GM10266 (cell line): ENCODE results near the gene ARHGAP9.

Experiments used
- DNase-seq: peaks from one replicate; pipeline ENCODE4 v3.0.0; 2012; ENCODE audit errors: extremely low spot score
- CTCF ChIP-seq: IDR thresholded peaks from 2 replicates; pipeline ENCODE4 v1.5.1; 2012; ENCODE audit warnings: mild to moderate bottlenecking, low read depth; ENCODE audit not compliant: control insufficient read depth, insufficient read depth; ENCODE audit errors: missing control alignments

Gene ARHGAP9

GRCh38 chr12:57439762-57440266, 39.9 kb downstream of the ARHGAP9 start:
- no peak for DNase-seq
- no peak for TF ChIP-seq CTCF

- DNase-seq, result no peak
- no peak for TF ChIP-seq CTCF
Measured at GRCh38 chr12:57438400-57438799, 41.3 kb downstream of the ARHGAP9 start.

- no peak for TF ChIP-seq CTCF
- DNase-seq, result no peak
Measured at GRCh38 chr12:57435293-57435692, 44.4 kb downstream of the ARHGAP9 start.

GRCh38 chr12:57434517-57435223, 45.0 kb downstream of the ARHGAP9 start, which contains the start of gene INHBC:
Gene INHBC (plus strand): TSS chr12:57434784. CDS start chr12:57434887, 103 bp downstream.
- no peak for TF ChIP-seq CTCF
- no peak for DNase-seq

- no peak for DNase-seq
- TF ChIP-seq CTCF, result no peak
Measured at GRCh38 chr12:57433370-57433769, 46.3 kb downstream of the ARHGAP9 start.

GRCh38 chr12:57431654-57432188, 47.9 kb downstream of the ARHGAP9 start:
- DNase-seq, result no peak
- TF ChIP-seq CTCF, result no peak

- TF ChIP-seq CTCF, result no peak
Measured at GRCh38 chr12:57430931-57431566, 48.6 kb downstream of the ARHGAP9 start, which contains the start of gene R3HDM2. Gene R3HDM2 (minus strand): TSS chr12:57431043. CDS start chr12:57310428, 120,615 bp downstream.

More at GRCh38 chr12:57430931-57431566, 48.6 kb downstream of the ARHGAP9 start, which contains the start of gene R3HDM2:
- DNase-seq, result peak; percentile 98
